Stimulated activated naive CD4-positive, alpha-beta T cell treated with Interleukin-2 at 50 U/mL for 16 hours (primary cell): ENCODE measurements around the gene CYP26A1.
"Not testable (repeated sequence)": the region's sequence is repeated elsewhere in the genome, so short reads cannot be mapped to it uniquely, and the experiment has no call there.

ENCODE experiments used
- DNase-seq: peaks from one replicate; lab custom pipeline; 2025; lab: John Stamatoyannopoulos, UW

Gene CYP26A1

GRCh38 chr10:93080350-93081046 is 6.8 kb downstream of the CYP26A1 start:
- peak; percentile 39 for DNase-seq

DNA sequence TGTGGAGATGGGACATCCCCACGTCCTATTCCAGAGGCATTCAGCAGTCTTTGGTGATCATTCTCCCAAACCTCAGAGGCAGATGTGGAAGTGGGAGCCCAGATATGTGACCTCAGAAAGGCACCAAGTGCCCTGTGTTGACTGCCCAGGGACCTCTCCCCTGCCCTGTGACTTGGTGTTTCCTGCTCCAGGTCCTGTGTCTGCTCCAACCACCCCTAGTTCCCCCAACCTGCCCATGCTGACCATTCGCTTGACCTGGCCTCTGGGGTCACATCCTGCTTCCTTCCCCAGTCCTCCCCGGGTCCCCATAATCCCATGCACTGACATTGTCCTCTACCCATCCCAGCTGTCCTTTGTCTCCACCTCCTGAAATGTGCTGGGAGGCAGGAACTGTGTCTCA is 7.6 kb downstream of the CYP26A1 start:
- DNase-seq = no peak

GRCh38 chr10:93081834-93082233 is 8.1 kb downstream of the CYP26A1 start:
- DNase-seq = no peak

- DNase-seq = no peak
Measured at GRCh38 chr10:93083743-93084539, 10.2 kb downstream of the CYP26A1 start.

DNA sequence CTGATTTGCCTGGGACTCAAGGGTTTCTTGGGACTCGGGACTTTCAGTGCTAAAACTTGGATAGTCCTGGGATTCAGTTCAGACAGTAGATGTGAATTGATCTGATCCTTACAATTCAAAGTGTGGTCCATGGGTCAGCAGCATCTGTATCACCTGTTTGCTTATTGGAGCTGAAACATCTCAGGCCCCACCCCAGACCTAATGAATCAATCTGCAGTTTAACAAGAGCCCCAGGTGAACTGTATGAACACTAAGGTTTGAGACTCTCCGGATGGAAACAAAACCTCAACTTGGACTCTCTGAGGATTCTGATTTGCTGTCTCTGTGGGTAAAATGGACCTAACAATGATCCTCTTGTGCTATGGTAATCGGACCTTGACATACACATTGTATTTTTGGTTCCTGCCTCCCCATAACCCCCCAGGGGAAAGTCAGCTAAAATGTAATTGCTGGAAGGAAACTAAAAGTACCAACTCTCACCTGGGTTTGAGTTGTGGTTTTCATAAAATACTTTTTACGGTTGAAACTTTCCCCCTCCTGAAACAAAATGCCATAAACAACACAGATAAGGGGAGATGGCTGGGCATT is 11.7 kb downstream of the CYP26A1 start:
- no peak for DNase-seq

DNA sequence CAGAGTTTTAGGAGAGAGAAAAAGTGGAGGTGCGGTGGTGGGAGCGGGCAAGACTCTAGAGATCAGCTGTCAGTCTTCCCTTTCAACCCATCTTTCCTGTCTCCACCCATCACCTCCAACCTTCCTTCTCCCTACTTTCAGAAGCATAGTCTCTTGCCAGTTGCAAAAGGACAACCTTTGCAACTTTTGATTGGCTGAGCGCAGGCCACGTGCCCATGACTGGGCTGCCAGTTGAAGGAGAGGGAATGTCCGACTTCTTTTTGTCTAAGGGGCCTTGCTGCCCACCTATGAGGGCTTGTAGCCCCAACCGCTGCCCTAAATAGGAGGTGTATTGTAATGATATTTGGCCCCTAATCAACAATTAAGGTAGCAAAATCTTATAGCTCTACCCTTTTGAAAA is 12.6 kb downstream of the CYP26A1 start:
- no peak for DNase-seq

GRCh38 chr10:93087846-93088245 is 14.2 kb downstream of the CYP26A1 start:
- no peak for DNase-seq

DNA sequence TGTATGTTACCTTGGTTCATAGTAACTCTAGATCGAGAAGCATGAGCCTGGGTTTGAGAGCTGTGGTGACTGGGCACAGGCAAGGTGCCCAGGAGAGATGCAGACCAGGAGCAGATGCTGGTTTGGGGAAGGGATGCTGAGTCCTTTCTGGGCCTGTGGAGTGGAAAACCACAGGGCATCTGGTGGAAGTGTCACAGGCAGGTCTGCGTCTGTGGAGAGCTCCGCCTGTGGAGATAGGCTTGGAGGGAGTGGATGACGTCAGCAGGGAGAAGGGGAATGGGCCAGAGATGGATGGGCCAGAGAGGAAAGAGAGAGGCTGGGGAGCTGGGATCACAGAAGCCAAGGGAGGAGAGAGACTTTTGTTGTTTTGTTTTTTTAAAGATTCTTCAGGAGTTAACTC is 14.8 kb downstream of the CYP26A1 start:
- DNase-seq = no peak

DNA sequence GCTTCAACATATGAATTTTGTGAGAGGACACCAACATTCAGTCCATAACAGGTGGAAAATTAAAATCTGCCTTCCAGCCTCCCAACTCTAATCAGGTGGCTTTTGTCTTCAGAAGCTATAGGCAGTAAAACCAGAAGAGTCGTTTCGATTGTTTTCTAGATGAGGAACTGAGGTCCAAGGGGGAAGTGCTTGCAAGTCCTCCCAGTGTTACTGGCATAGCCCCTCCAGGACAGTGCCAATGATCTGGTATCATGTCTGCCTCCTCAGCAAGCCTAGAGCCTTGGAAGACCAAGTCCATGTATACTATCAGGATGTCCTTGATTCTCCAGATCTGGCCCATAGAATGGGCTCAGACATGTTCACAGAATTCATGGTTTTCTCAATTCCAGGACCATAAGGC is 16.9 kb downstream of the CYP26A1 start:
- DNase-seq = no peak

DNA sequence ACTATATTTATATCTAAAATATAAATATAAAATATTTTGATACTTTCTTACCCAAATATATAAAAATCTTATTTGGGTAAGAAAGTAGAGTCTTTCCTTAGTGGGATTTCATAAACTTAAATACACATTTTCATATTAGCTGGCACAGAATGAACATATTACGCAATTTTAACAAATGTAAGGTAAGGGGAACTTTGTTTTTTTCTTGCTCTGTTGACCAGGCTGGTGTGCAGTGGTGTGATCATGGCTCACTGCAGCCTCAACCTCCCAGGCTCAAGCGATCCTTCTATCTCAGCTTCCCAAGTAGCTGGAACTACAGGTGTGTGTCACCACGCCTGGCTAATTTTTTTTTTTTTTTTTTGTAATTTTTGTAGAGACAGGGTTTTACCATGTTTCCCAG is 18.3 kb downstream of the CYP26A1 start:
- no peak for DNase-seq

GRCh38 chr10:93095225-93095624 is 21.5 kb downstream of the CYP26A1 start:
- no peak for DNase-seq

- no peak for DNase-seq
Measured at GRCh38 chr10:93096901-93097300, 23.2 kb downstream of the CYP26A1 start.

DNA sequence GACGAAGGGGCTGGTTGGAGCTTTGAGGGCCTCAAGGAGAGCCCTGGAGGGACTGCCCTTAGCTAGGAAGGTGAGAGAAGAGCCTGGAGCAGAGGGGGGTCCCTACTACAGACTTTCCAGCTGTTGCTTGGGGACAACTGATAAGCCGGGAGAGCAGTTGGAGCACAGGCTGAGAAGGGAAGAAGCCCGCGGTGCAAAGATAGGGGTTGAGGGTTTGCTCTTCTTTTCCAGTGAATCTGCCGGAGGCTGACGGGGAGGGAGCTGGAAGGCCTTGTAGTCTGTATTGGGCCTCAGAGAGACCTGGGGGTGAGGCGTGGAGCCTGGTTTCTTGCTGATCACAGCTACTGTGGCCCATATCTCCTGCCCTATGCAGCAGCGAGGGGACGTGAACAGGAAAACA is 23.7 kb downstream of the CYP26A1 start:
- no peak for DNase-seq

GRCh38 chr10:93098816-93099215 is 25.1 kb downstream of the CYP26A1 start:
- no peak for DNase-seq

DNA sequence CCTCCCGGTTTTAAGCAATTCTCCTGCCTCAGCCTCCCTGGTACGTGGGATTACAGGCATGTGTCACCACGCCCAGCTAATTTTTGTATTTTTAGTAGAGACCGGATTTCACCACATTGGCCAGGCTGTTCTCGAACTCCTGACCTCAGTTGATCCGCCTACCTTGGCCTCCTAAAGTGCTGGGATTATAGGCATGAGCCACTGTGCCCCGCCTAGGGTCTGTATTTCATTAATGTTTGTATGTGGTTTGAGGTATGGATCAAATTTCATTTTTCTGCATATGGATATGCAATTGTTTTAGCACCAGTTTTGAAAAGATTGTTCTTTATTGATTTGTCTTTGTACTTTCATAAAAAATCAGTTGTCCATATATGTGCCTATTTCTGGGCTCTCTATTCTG is 26.0 kb downstream of the CYP26A1 start:
- DNase-seq = no peak

DNA sequence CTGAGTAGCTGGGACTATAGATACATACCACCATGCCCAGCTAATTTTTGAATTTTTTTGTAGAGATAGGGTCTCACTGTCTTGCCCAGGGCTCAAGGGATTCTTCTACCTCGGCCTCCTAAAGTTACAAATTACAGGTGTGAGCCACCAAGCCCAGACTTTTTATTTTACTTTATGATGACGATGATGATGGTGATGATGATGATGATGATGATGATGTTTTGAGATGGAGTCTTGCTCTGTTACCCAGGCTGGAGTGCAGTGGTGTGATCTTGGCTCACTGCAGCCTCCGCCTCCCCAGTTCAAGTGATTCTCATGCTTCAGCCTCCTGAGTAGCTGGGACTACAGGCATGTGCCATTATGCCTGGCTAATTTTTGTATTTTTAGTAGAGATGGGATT is 27.5 kb downstream of the CYP26A1 start:
- not testable (repeated sequence) for DNase-seq

- DNase-seq = no peak
Measured at GRCh38 chr10:93103953-93104352, 30.3 kb downstream of the CYP26A1 start.

DNA sequence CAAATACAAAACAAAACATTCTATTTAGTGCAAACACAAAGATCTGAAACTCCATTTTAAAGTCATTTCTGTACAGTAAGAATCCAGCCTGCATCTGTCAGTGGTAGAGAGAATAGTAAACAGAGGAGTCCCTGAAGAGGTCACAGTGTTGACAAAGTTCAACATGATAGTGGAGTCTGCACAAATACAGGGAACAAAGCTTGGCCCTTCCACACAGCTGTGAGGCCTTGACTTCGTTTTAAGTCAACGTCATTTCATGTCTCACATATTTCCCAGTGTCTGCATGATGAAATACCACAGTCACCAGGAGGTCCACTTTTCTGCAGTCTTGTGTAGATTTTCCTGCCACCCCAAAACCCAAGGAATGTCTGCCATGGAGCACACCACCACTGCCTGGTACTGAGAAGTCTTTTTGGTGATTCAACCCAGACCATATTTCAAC is 33.0 kb downstream of the CYP26A1 start:
- no peak for DNase-seq

- DNase-seq = no peak
Measured at GRCh38 chr10:93110472-93111146, 36.9 kb downstream of the CYP26A1 start.

DNA sequence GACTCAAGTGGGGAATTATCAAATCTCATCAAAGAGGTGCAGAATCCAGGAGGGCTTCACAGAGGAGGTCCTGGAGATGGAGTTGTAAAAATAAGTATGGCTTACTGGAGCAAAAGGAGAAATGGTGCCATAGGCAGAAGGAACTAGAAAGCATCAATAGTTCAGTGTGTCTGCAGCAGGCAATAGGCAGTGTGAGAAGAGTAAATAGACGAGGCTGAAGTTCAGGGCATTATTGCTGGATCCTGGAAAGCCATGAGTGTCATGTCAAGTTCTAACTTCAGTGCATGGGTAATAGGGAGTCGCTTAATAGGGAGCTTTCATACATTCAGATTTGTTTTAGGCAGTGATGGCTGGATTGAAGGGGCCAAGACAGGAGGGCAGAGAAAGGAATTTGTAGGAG is 39.3 kb downstream of the CYP26A1 start:
- DNase-seq = no peak

- DNase-seq = peak; percentile 54
Measured at GRCh38 chr10:93115661-93116383, 42.1 kb downstream of the CYP26A1 start.

GRCh38 chr10:93121311-93121710 is 47.6 kb downstream of the CYP26A1 start:
- no peak for DNase-seq
